GM19468 (cell line): ENCODE measurements around the gene NT5M.
"Not testable (repeated sequence)": the region's sequence is repeated elsewhere in the genome, so short reads cannot be mapped to it uniquely, and the experiment has no call there.

ENCODE experiments used
- ATAC-seq: cut with Tn5 transposase; IDR thresholded peaks from one replicate; pipeline ENCODE4 v1.9.1; 2021; ENCODE audit warnings: mild to moderate bottlenecking, moderate library complexity, moderate number of reproducible peaks; ENCODE audit not compliant: unreplicated experiment; ENCODE audit errors: extremely low read depth

Gene NT5M

DNA sequence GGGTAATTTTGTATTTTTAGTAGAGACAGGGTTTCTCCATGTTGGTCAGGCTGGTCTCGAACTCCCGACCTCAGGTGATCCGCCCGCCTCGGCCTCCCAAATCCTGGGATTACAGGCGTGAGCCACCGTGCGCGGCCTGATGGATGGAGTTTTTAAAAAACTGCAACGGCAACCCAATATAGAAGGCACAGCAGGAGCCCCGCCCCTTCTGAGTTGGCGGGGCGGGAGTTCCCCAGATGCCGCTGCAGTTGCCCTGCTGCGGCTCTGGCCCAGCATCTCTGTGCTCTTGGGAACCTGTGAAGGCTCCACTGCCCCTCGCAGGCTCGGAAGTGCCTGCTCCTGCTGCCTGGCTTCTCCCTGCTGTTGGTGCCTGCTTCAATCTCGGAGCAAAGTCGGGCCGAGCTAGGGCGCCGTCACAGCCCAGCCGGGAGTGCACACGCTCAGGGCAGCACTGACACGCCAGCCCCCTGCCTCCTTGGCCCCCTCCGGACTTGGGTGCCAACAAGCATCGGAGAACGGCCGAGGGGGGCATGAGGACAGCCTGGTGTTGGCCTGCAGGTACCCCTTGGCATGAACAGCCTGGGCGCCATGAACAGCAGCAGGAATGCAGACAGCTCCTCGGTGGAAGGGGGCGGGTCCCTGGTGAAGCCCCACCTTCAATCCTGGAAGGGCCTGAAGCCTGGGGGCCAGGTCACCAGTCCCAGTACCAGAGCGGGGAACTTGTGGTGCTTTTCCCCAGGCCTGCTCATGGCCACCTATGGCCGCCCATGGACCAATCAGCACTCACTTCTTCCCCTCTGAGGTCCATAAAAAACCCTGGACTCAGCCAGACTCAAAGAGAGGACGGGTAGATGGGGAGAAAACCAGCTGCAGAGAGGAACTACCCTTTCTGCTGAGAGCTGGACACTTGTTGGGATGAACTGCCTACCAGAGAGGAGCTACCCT, 2.3 kb upstream of the NT5M start:
- ATAC-seq: no peak

GRCh38 chr17:17301659-17302058, 1.5 kb upstream of the NT5M start:
- not testable (repeated sequence) for ATAC-seq

- ATAC-seq: no peak
Observed at GRCh38 chr17:17303847-17304490, 796 bp downstream of the NT5M start.

- no peak for ATAC-seq
Observed at GRCh38 chr17:17304521-17304985, 1.4 kb downstream of the NT5M start.

GRCh38 chr17:17305281-17305801, 2.2 kb downstream of the NT5M start:
- ATAC-seq: peak; percentile 73

DNA sequence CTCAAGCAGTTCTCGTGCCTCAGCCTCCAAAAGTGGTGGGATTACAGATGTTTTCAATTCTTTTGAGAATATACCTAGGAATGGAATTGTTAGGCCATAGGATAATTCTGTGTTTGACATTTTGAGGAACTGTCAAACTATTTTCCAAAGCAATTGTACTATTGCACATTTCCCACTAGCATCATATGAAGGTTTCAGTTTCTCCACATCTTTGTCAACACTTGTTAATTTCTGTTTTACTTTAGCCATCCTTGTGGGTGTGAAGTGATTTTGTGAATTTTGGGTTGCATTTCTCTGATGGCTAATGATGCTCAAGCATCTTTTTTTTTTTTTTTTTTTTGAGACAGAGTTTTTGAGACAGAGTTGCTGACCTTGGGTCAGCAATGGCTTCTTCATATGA, 6.2 kb downstream of the NT5M start:
- no peak for ATAC-seq

- ATAC-seq: no peak
Observed at GRCh38 chr17:17313350-17313991, 10.3 kb downstream of the NT5M start.

- ATAC-seq: no peak
Observed at GRCh38 chr17:17314501-17315071, 11.4 kb downstream of the NT5M start.

- no peak for ATAC-seq
Observed at GRCh38 chr17:17315142-17315821, 12.1 kb downstream of the NT5M start.

DNA sequence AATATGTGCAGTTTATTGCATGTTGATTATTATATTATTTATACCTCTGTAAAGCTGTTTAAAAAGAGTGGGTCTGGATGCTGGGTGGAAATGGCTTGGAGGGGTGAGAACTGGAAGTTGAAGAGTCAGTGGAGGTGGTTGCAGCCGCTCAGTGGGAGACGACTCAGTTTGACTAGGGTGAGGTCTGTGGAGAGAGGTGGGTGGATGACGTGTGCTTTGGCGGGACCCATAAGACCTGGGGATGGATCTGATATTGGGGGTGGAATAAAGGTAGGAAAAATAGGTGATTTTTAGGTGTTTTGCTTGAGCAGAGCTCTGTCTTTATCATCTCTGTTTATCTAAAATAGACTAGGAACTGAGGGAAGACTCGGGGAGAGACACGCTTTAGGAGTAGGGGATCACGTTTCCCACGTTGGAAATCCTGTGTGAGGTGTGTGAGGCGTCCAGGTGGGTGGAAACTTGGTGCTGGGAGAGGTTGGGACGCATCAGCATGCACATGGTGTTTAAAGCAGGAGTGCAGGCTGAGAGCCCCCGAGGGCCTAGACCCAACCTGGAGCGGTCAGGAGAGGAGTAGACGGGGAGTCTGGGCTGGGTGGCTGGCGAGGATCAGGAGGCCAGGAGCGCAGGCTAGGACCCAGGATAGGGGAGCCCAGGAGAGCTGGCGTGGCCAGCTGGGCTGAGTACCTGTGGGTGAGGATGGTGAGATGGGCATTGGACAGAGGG, 17.2 kb downstream of the NT5M start:
- ATAC-seq: no peak

GRCh38 chr17:17320911-17321220, 17.7 kb downstream of the NT5M start:
- no peak for ATAC-seq

GRCh38 chr17:17321356-17322025, 18.3 kb downstream of the NT5M start:
- ATAC-seq: no peak

- ATAC-seq: no peak
Observed at GRCh38 chr17:17322516-17323510, 19.6 kb downstream of the NT5M start.

DNA sequence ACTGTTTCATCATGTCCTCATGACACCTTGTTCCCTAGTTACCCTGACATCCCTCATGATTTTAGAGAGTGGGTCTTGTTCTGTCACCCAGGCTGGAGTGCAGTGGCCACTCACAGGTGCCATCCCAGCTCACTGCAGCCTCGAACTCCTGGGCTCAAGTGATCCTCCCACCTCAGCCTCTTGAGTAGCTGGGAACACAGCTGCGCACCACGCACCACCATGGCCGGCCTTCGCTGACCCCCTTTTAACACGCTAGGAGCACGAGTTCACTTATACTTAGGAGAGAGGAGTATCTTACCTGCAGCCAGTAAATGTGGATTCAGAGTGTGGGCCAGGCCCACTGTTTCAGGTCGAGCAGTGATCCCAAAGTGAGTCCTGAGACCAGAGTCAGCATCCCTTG, 21.4 kb downstream of the NT5M start:
- no peak for ATAC-seq

DNA sequence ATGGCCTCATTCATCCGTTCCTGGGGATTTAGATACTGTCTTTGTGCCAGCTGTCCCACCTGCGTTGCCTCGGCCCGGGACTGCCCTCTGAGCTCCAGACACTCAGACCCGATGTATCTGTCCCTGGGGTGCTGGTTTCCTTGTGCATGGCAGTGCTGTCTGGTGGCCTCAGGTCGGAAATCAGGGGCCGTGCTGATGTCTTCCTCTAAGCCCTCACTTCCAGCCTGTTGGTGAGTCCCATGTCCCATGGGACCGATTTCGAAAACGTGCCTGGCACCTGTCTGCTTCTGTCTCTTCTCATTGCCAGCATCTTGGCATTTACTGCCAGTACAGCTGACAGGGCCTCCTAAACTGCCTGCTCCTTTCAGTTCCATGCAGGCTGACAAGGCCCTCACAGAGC, 22.1 kb downstream of the NT5M start:
- ATAC-seq: no peak

GRCh38 chr17:17325816-17326215, 22.6 kb downstream of the NT5M start:
- ATAC-seq: no peak

DNA sequence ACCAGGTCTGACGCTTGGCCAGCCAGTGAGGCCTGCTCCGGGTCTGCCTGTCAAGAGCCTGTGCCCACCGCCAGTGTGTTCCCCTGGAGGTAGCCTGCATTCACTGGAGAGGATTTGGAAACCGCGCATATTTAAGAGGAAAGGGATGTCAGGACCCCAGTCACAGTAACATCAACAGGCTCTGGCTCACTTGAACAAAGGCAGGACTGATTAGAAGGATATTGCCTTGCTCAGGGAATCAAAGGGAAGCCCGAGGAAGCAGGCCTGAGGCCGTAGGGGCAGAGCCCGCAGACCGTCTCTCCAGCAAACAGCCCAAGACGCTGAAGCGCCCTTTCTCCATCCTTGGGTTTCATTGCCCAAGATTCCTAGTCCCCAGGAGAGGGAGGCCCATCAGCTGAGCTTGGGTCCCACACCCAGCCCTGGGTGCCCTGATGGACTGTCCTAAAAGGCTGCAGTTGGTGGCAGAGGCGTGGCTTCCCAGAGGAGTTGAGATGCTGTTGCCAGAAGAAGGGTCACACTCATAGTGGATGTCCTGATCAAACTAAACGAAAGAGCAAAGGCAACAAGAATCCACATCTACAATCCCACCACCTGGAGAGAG, 23.2 kb downstream of the NT5M start:
- no peak for ATAC-seq
